GM21825 (cell line): Measurements from ENCODE around the gene ZC2HC1C.
"Not testable (repeated sequence)": the region's sequence is repeated elsewhere in the genome, so short reads cannot be mapped to it uniquely, and the experiment has no call there.

ENCODE experiments used
- ATAC-seq: cut with Tn5 transposase; IDR thresholded peaks from one replicate; pipeline ENCODE4 v1.9.1; 2021; ENCODE audit warnings: mild to moderate bottlenecking, moderate library complexity; ENCODE audit not compliant: unreplicated experiment

ZC2HC1C gene

DNA sequence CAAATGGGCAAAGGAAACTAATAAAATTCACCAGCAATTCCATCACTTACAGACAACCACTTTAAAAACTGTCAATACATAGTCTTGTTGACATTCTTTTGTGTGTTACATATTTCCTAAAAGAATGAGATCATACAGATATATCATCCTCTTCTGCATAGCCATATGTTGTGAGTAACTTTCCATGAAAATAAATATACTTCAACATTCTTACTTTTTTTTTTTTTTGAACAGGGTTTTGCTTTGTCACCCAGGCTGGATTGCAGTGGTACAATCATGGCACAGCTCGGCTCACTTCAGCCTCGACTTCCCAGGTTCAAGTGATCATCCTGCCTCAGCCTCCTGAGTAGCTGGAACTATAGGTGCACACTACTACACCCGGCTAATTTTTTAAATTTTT lies 20.9 kb downstream of the ZC2HC1C start:
- ATAC-seq: no peak

DNA sequence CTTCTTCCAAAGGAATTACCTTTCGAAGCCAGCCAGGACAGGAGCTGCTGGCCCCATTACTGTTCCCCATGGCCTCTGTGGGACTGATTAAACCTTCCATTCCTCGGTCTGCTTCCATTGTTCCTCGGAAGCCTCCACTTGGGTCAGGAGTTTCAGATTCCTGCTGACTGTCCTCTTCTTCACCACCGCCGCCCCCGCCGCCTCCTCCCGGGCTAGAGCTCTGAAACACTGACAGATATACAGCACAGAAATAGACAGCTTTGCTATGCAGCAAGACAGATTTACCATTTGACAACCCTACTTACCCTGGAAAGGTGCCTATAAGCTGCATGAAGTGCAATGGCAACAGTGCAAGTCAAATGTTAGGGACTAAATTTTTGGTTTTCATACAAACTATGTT lies 21.8 kb downstream of the ZC2HC1C start:
- ATAC-seq: no peak

DNA sequence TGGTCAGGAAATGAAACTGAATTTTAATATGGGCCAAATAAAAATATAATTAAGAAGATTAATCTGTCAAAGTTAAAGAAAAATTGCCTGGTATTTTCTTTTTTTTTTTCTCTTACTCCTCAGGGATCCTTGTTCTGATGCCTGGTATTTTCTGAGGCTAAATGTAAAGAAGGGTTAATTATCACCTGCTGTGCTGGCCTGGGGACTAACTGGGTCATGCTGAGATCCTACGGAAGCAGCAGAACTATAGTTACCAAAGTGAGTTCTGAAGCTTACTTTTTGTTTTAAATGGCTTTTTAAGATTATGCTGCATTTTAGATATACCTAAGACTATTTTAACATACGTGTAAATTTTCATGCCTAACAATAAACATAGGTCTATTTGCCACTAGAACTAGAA lies 23.3 kb downstream of the ZC2HC1C start:
- ATAC-seq: no peak

DNA sequence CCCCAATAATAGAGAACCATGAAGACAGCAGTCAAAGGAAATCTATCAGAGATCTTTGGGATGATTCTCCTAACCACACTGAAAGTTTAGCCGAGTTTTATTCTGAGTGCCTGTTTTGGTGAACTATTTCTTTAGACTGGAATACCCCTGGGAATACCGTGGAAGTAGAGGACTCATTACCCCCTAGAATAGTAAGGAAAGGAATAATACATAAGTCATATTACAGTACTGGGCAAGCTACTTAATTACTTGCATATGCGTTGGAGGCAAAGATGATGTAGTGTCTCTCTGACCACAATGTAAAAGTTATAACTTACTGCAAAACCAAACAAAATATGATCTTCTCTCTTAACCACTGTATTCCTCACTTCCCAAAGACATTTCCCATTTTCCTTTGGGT lies 25.5 kb downstream of the ZC2HC1C start:
- ATAC-seq: no peak

DNA sequence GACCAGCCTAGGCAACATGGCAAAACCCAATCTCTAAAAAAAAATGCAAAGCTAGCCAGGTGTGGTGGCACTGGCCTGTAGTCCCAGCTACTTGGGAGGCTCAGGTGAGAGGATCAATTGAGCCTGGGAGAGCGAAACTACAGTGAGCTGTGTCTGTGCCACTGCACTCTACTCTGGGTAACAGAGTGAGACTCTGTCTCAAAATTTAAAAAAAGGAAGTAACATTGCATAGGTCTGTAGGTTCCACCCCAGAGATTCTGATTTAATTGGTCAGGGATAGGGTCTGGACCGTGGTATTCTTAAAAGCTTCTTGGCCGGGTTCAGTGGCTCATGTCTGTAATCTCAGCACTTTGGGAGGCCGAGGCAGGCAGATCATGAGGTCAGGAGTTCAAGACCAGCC lies 26.2 kb downstream of the ZC2HC1C start:
- ATAC-seq: no peak

DNA sequence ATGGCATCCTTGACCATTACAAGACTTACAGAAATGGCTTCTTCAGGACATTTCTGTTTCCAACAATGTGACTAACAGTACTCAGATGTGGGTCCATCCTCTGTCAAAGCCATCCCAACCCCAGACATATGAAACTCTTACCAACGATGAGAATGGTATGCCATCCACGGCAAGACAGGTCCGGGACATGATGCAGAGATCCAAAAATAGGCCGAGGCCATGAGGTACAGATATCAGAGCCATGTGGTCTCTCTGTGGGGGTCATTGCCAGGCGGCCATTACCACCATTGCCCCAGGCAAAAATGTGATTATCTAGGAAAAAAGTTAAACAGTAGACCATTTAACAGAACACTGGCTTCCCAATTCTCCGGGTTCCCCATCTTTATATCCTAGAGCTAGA lies 27.5 kb downstream of the ZC2HC1C start:
- no peak for ATAC-seq

DNA sequence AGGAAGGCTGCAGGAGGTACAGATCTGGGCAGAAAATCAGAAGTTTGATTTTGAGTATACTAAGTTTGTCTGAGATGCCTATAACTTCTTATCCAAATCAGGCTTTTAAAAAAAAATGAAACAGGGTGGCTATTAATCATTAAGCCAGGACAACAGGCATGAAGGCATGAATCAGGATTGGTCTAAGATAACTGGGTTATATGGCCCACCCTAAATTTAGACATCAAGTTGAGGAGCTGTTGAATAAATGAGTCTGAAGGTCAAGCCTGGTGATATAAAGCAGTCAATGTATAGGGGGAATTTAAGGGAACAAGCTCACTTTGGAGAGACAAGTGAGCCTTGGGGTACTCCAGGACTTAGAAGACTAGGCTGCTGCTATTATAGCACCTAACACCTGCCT lies 28.8 kb downstream of the ZC2HC1C start:
- ATAC-seq: no peak

DNA sequence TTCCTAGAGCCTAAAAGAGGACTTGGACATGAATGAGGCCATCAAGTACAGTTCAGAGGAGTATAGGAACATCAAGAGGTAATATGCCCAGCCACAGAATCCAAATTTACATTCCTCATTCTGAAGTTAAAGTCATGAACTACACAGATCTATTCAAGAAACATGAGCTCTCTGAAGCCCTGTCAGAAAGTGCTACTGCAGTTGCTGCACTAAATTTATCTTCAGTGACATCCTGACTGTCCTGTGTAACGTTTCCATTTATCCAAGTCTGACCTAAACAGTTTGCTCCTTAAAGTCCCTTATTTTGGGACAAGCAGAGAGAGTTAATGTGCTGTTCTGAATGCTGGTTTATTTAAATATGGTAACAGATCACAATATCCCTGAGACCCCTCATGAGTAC lies 29.2 kb downstream of the ZC2HC1C start:
- ATAC-seq: no peak

DNA sequence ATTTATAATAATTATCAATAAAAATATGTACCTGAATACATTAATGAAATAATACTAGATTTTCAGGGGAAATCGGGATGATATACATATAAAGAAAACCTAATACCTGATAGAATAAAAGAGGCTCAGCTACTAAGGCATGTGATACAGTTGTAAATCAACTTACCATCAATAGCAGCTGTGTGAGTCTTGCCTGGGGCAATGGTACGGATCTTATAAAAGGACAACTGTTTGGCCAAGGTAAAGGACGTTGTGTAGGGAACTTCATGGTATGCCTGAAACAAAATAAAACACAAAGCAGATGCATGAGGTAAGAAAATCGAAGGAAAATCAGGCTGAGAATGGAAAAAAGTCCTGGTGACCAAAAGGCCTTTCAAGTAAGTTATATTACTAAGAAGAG lies 32.0 kb downstream of the ZC2HC1C start:
- ATAC-seq: no peak

DNA sequence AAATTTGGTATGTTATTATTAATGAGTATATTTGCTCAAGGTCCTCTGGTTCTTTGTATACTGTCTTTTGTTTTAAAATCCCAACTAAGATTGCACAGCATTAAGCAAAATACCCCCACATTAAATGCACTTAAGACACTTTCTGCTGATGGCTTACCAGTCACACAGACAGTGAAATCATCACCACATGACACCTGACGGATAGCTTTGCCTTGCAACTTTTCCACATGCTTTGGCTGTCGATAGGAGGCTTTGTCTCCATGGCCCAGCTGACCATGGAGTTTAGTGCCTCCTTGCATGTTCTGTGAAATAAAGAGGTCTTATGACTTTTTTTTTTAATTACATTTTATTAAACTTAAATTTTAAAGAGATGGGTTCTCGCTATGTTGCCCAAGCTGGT lies 37.7 kb downstream of the ZC2HC1C start:
- ATAC-seq: no peak

DNA sequence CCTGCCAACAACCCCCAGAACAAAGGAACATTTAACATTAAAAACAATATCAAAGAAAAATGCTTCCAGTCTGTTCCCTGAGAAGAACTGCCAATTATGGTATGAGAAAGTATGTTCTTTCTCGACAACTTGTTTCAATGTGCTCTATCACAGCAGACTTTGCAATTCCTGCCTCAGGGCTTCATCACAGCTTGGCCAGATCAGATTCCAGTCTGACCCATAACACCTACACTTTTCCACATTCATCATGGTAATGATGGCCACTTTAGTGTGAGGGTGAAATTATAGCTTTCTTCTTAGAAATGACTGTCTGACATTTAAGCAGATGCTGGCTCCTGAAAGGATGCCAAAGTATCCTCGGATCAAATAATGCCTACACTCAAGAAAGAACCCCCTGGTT lies 40.4 kb downstream of the ZC2HC1C start:
- no peak for ATAC-seq

DNA sequence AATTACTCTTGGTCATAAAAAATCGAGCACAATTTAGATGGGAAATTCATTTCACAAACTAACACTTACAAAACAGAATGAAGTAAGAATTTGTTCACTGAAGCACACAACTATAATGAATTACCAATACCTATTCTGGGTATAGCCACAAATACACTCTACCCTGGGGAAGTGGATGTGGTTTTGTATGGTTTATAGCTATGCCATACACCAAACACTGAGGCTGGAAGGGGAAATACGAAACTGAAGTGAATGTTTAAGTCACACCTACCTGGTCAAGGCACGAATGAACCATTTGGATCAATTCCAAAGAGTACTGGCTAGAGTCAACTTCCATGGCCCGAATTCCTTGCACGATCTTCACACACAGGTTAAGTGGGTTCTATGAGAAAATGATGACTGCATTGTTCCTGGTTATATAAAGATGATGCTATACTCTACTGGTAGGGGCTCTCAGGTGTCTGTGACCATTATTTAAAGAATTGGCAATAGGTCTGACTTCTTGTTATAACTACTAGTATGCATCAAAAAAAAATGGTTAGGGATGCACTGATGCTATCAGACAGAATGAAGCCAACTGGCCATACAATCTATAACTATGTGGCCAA lies 44.6 kb downstream of the ZC2HC1C start:
- ATAC-seq: no peak

DNA sequence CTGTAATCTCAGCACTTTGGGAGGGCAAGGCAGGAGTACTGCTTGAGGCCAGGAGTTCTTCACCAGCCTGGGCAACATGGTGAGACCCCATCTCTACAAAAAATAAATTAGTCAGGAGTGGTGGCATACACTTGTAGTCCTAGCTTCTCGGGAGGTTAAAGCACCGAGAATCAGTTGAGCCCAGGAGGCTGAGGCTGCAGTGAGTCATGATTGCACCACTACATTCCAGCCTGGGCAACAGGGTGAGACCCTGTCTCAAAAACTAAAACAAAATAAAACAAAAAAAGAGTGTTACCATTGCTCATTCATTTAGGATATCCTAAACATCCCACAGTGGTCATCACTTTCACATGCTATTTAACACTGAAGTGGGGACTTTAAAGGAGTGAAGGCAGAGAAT lies 49.6 kb downstream of the ZC2HC1C start:
- no peak for ATAC-seq

DNA sequence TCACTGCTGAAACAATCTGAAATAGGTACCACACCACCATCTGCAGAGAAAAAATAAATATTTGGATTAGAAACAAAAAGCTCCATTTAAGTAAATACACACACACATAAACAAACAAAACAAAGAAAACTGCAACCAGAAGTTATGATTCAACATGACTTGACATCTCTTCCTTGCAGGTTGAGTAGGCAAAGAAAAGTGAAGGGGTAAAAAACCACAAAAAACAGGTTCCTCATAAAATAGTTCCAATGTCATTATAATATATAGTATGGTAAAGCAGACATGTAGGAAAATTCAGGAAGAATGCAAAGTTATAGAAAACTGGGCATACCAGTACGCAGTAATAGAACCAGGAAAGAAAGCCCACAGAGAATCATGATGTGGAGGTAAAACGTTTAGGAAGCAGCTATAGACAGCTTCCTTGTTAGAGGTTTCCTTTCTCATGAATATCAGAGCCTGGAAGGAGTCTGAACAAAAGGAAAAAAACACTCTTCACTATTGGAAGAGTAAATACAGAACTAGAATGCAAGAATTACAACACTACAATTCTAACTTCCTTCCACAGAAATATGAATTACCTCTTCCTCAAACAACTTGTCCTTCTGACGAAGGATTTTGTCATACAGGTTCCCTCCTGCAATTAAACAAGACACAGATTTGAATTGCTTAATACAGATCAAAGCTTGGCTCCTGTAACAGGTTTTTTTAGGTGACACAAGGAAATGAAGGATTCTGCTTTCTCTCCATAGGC lies 51.3 kb downstream of the ZC2HC1C start:
- ATAC-seq: no peak

DNA sequence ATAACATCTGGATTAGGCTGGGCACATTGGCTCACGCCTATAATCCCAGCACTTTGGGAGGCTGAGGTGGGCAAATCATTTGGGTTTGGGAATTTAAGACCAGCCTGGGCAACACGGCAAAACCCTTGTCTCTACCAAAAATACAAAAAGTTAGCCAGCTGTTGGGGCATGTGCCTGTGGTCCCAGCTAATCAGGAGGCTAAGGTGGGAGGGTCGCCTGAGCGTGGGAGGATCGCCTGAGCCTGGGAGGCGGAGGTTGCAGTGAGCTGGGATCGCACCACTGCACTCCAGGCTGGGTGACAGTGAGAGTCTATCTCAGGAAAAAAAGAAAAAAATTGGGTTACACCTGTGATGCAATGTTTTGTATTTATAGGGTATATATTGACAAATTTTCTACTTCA lies 52.1 kb downstream of the ZC2HC1C start:
- no peak for ATAC-seq

DNA sequence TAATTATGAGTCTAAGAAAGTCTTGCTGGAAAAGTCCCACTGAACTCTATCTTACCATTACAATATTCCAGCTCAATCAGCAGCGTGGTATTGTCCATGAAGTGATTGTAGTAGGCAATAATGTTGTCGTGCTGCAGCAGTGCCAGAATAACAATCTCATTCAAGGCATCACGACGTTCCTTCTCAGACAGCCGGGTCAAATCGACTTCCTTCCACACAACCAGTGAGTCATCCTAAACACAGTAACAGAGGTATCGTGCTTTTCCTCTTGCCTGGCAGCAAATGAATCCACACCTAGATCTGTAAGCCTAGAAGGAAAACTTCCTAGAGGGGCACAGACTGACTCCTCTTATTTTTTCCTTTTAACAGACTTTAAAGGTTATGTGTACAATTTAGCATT lies 54.5 kb downstream of the ZC2HC1C start:
- ATAC-seq: no peak

DNA sequence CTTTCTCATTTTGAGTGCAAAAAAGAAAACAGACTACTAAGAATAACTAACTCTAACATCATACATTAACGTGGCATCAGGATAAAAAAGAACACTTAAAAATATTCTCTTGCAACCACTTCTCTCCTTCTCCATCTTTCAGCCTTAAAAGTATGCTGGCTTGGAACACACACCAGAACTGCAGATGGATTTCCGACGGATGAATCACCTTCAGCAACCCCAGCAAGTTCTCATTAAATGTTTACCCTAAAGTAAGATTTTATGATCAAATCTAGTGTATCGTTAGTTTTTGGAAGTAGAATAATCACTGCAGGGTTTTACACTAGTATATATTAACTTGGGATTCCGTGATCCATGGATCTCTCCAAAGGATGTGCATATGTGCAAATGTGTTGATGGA lies 56.2 kb downstream of the ZC2HC1C start:
- no peak for ATAC-seq

DNA sequence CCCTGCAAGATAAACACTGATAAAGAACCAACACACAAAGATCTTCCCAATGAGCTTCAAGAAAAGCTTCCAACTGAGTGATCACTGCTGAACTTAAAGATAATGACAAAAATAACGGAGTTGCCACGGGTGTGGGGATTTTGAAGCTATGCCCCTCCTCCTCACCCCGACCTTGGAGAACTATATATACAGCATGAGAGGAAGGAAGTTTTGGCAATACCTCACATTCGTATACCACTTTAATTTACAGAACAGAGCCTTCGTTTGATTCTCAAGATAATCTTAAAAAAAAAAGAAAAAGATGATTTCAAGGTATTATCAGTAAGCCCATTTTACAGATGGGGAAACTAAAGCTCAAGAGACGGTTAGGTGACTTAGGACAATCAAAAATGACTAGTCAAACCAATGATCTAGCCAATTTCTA lies 56.7 kb downstream of the ZC2HC1C start:
- no peak for ATAC-seq

DNA sequence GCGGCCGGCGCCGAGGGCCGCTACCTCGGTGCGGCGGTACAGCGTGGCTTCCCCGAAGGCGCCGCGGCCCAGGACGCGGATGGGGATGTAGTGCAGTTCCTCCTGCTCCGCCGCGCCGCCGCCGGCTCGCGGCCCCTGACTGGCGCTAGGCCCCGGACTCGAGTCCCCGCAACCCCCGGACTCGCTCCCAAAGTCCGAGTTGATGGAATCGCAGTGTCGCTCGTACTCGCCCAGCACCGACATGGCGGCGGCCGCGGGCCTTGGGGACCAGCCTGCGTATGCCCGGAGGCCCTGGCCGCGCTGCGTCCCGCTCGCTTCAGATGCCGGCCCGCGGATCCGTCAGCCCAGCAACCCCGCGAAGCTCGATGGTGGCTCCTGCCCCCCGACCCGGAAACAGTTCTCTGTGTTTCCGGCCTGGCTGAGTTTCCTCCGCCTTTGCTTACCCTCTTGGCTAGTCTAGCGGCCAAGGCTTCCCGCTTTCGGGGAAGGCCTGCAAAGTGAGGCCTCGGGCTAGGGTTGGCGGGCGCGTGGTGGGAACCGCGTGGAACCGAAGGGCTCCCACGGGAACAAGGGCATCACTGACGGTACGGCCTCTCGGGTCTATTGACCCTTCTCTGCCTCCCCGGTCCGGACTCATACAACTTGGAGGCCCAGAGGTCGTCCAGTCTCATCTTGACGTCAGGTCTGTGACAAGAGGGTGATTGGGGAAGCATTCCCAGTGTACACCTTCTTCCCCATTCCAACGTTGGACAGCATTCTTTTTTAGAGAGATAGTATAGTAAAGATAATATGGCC lies 57.4 kb downstream of the ZC2HC1C start, which contains the start of gene NEK9:
Gene NEK9 (minus strand): TSS at position 370 of the 795 bp plus-strand sequence. CDS start 127 bp downstream, at position 243.
- peak; percentile 81 for ATAC-seq

DNA sequence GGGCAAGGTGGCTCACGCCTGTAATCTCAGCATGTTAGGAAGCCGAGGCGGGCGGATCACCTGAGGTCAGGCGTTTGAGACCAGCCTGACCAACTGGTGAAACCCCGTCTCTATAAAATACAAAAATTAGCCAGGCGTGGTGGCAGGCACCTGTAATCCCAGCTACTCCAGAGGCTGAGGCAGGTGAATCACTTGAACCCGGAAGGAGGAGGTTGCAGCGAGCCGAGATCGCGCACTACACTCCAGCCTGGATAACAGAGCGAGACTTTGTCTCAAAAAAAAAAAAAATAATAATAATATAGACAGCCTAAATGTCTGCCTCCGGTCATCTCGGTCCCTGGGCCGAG lies 58.0 kb downstream of the ZC2HC1C start:
- not testable (repeated sequence) for ATAC-seq

DNA sequence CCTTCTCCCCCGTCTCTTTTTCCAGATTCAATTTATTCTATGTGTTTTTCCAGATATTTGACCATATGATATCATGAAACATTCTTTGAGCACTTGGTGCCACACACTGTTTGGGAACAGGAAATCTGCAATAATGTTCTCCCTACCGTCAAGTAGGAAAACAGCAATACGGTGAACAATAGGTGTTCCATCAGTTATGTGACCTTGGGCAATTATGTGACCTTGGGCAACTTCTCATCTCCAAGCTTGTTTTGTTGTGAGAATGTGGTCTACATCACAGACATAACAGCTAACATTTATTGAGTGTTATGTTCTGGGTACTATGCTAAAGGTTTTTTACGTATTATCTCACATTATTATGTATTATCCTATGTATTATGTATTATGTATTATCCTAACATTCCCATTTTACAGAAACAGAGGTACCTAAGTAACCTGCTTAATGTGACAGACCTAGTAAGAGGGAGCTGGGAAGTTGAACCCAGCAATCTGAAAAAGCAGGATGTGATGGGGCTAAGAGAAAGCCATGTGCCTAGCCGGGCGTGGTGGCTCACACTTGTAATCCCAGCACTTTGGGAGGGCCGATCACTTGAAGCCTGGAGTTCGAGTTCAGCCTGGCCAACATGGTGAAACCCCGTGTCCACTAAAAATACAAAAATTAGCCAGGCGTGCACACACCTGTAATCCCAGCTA lies 58.6 kb downstream of the ZC2HC1C start:
- no peak for ATAC-seq
